HG03565 (cell line): ENCODE measurements around the gene RBMS3.

Experiments
- ATAC-seq: cut with Tn5 transposase; IDR thresholded peaks from one replicate; pipeline ENCODE4 v1.9.1; 2021; ENCODE audit warnings: mild to moderate bottlenecking, moderate library complexity; ENCODE audit not compliant: unreplicated experiment

Gene RBMS3

GRCh38 chr3:29559741-29560465 is 279.0 kb downstream of the RBMS3 start:
- no peak for ATAC-seq

GRCh38 chr3:29561651-29562149 is 280.8 kb downstream of the RBMS3 start:
- no peak for ATAC-seq

GRCh38 chr3:29565236-29565635 is 284.4 kb downstream of the RBMS3 start:
- ATAC-seq, result no peak

- ATAC-seq, result no peak
These were observed 286.6 kb downstream of the RBMS3 start for GRCh38 chr3:29567501-29567900.

GRCh38 chr3:29568355-29568754 is 287.5 kb downstream of the RBMS3 start:
- no peak for ATAC-seq

- no peak for ATAC-seq
These were observed 295.3 kb downstream of the RBMS3 start for GRCh38 chr3:29576181-29576580.

GRCh38 chr3:29576675-29577074 is 295.8 kb downstream of the RBMS3 start:
- ATAC-seq, result no peak

GRCh38 chr3:29577250-29577649 is 296.4 kb downstream of the RBMS3 start:
- ATAC-seq, result no peak

- no peak for ATAC-seq
These were observed 300.4 kb downstream of the RBMS3 start for GRCh38 chr3:29581311-29581710.

- no peak for ATAC-seq
These were observed 301.4 kb downstream of the RBMS3 start for GRCh38 chr3:29582273-29582672.

GRCh38 chr3:29583861-29584260 is 303.0 kb downstream of the RBMS3 start:
- ATAC-seq, result no peak

- no peak for ATAC-seq
These were observed 304.5 kb downstream of the RBMS3 start for GRCh38 chr3:29585368-29585767.

- ATAC-seq, result no peak
These were observed 306.5 kb downstream of the RBMS3 start for GRCh38 chr3:29587340-29587739.

- ATAC-seq, result no peak
These were observed 309.1 kb downstream of the RBMS3 start for GRCh38 chr3:29590012-29590411.

- ATAC-seq, result no peak
These were observed 309.6 kb downstream of the RBMS3 start for GRCh38 chr3:29590461-29590860.

- ATAC-seq, result no peak
These were observed 310.7 kb downstream of the RBMS3 start for GRCh38 chr3:29591579-29591978.

GRCh38 chr3:29593802-29594201 is 312.9 kb downstream of the RBMS3 start:
- ATAC-seq, result no peak

GRCh38 chr3:29594261-29594660 is 313.4 kb downstream of the RBMS3 start:
- no peak for ATAC-seq

- ATAC-seq, result no peak
These were observed 316.6 kb downstream of the RBMS3 start for GRCh38 chr3:29597376-29598008.

- ATAC-seq, result no peak
These were observed 321.2 kb downstream of the RBMS3 start for GRCh38 chr3:29601861-29602585.

GRCh38 chr3:29605845-29606244 is 325.0 kb downstream of the RBMS3 start:
- ATAC-seq, result no peak

GRCh38 chr3:29606416-29606815 is 325.5 kb downstream of the RBMS3 start:
- no peak for ATAC-seq
